Subcutaneous adipose tissue (tissue), 4 donors: Measurements from ENCODE around the gene ERCC6L2. TPM values are rescaled to one million over a fixed set of nuclear protein-coding genes. Genes with fewer than 3 reads are reported as not detected.

Source experiments
- CTCF ChIP-seq: fragments of 450-650 bp; IDR thresholded peaks from one replicate; pipeline ENCODE4 v1.5.1; 2016; ENCODE audit warnings: low read depth, mild to moderate bottlenecking, control low read depth, antibody characterized with exemption, moderate library complexity
- total RNA-seq, 4 donors: library from RNA; depleted of rRNA; stranded (reverse); fragments of >200 nt; gene quantifications; one replicate each; pipeline ENCODE4 v1.1.0, GENCODE V29; 2016

ERCC6L2 gene
- total RNA-seq, 4 donors from 2014 or later, result 50.7 to 87.6 (median 80.3) TPM

- no peak for TF ChIP-seq CTCF
Measured at GRCh38 chr9:95834281-95834907, 41.1 kb upstream of the ERCC6L2 start.

GRCh38 chr9:95835393-95835792 lies 40.1 kb upstream of the ERCC6L2 start:
- no peak for TF ChIP-seq CTCF

GRCh38 chr9:95836072-95836471 lies 39.4 kb upstream of the ERCC6L2 start:
- no peak for TF ChIP-seq CTCF

GRCh38 chr9:95839012-95839411 lies 36.5 kb upstream of the ERCC6L2 start:
- TF ChIP-seq CTCF, result no peak

GRCh38 chr9:95840074-95840473 lies 35.4 kb upstream of the ERCC6L2 start:
- TF ChIP-seq CTCF, result no peak

- TF ChIP-seq CTCF, result no peak
Measured at GRCh38 chr9:95841377-95841776, 34.1 kb upstream of the ERCC6L2 start.

GRCh38 chr9:95845751-95846150 lies 29.7 kb upstream of the ERCC6L2 start:
- TF ChIP-seq CTCF, result no peak
